22Rv1 (cell line): ENCODE data around the gene GFRA1.

Experiments
- H3K27ac ChIP-seq: fragments of 450-650 bp; 2 replicates; pipeline ENCODE4 v1.5.1; 2017
- CTCF ChIP-seq: fragments of 450-650 bp; IDR thresholded peaks from 2 replicates; pipeline ENCODE4 v1.5.1; 2017; ENCODE audit warnings: mild to moderate bottlenecking
- ZFX ChIP-seq: fragments of 450-650 bp; IDR thresholded peaks from 2 replicates; pipeline ENCODE4 v1.6.1; 2017; ENCODE audit warnings: antibody characterized with exemption, borderline replicate concordance

GFRA1 gene

DNA sequence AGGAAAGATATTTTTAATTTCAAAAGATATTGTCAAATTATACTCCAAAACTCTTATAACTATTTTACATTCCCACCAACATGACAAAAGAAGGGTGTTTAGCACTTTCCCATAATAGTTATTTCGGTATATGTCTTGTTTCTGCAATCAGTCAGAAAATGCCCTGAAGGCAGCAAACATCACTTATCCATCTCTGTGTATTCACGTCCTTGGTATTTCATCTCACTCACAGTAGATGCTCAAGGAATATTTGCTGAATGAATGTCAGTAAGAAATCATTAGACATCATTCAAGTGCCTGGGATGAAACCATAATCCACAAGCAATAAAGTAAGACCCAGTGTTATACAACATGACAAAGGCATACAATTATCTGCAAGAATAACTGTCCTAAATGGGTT lies 112.7 kb downstream of the GFRA1 start:
- H3K27ac ChIP-seq = no peak overlapping the region
- TF ChIP-seq CTCF = no peak
- no peak for TF ChIP-seq ZFX

DNA sequence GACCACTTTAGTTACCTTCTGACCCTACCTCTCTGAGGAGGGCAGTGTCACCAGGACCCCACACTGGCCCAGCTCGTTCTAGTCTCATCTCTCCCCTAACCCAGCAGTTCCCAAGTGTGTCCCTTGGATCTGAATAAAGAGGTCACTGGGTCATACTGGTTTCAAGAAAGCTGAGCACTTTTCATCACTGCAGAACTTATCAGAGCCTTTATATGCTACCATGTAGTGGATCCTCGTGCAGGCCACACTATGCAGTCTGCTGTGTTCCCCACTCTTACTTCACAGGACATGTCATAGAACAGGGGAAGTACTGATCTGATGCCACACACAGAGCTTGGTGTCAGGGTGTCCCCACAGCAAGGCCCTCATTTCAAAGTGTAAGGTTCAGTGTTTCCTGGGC lies 113.8 kb downstream of the GFRA1 start:
- no peak overlapping the region for H3K27ac ChIP-seq
- no peak for TF ChIP-seq ZFX
- TF ChIP-seq CTCF = no peak

- no peak for TF ChIP-seq CTCF
- TF ChIP-seq ZFX = no peak
- no peak overlapping the region for H3K27ac ChIP-seq
These were observed 115.0 kb downstream of the GFRA1 start for GRCh38 chr10:116158036-116158435.

DNA sequence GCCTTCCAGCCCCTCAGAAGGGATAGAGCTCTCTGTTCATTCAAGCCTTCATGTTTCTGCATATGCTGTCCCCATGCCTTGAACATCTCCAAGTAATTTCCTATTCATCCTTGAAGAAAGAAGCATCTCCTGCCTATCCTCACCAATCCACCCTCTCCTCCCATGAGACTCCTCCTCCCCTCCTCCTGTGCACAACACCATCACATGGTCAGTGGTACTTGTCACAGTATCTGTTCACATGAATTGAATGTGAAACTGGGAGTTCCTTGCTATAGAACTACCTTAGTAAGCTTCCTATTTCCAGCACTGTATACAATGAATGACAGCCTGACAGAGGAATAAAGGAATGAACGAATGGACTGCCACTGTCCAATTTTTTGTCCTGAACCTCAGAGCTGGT lies 115.5 kb downstream of the GFRA1 start:
- no peak overlapping the region for H3K27ac ChIP-seq
- TF ChIP-seq ZFX (no peak), CTCF (no peak)

GRCh38 chr10:116156819-116157218 lies 116.2 kb downstream of the GFRA1 start:
- H3K27ac ChIP-seq = no peak overlapping the region
- no peak for TF ChIP-seq ZFX
- TF ChIP-seq CTCF = no peak

- H3K27ac ChIP-seq = no peak overlapping the region
- no peak for TF ChIP-seq CTCF
- no peak for TF ChIP-seq ZFX
These were observed 117.8 kb downstream of the GFRA1 start for GRCh38 chr10:116155191-116155590.

GRCh38 chr10:116154651-116155050 lies 118.4 kb downstream of the GFRA1 start:
- TF ChIP-seq CTCF = no peak
- no peak for TF ChIP-seq ZFX
- no peak overlapping the region for H3K27ac ChIP-seq
